OCI-M2 (cell line): ENCODE data around the gene GALNT5.

Experiments used
- DNase-seq: peaks from one replicate; lab custom pipeline; 2025; ENCODE audit not compliant: unreplicated experiment; lab: John Stamatoyannopoulos, UW

GALNT5 gene

DNA sequence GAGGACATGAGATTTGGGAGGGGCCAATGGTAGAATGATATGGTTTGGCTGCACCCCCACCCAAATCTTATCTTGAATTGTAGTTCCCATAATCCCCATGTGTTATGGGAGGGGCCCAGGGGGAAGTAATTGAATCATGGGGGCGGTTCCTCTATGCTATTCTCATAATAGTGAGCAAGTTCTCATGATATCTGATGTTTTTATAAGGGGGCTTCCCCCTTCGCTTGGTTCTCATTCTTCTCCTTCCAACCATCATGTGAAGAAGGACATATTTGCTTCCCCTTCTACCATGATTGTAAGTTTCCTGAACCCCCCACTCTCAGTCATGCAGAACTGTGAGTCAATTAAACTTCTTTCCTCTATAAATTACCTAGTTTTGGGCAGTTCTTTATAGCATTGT, 105.1 kb downstream of the GALNT5 start:
- no peak for DNase-seq

DNA sequence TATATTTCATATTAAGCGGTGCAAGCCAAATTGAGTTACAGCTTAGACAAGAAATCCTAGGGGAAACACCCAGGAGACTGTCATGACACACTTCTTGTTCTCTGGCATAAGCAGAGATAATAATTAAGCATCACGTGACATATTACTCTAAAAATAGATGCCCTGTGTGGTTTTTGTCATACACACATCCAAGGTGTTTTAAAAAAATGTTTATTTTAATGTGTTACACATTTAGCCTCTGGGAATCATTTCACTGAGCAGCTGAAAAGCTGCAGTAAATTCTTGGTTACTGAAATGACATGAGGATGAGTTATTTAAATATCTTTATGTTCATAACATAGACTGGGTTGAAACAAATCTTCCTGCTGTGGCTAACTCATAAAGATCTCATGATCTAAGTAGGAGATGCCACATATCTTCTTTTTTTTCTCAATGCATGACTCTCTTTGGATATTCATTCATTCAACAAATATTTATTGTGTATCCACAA, 106.2 kb downstream of the GALNT5 start:
- no peak for DNase-seq
